GM19467 (cell line): Measurements from ENCODE around the gene CFAP157.
A peak's percentile ranks its signal among the peaks of the same experiment; 100 is the strongest.

ENCODE experiments used
- ATAC-seq: cut with Tn5 transposase; IDR thresholded peaks from one replicate; pipeline ENCODE4 v1.9.1; 2021; ENCODE audit warnings: mild to moderate bottlenecking, moderate library complexity; ENCODE audit not compliant: unreplicated experiment

Gene CFAP157

GRCh38 chr9:127714951-127715469 is 8.2 kb downstream of the CFAP157 start:
- ATAC-seq: no peak

- peak; percentile 95 for ATAC-seq
These were observed 8.9 kb downstream of the CFAP157 start, which contains the start of the genes PTRH1 and TTC16 for GRCh38 chr9:127715470-127716337. PTRH1 (minus strand) TSS chr9:127715663; CDS start chr9:127715639, 24 bp downstream. TTC16 (plus strand) TSS chr9:127716079; CDS start chr9:127716146, 67 bp downstream.

GRCh38 chr9:127716412-127716811 is 9.6 kb downstream of the CFAP157 start:
- no peak for ATAC-seq

- no peak for ATAC-seq
These were observed 11.0 kb downstream of the CFAP157 start for GRCh38 chr9:127717766-127718165.

- no peak for ATAC-seq
These were observed 13.5 kb downstream of the CFAP157 start for GRCh38 chr9:127720031-127720864.

- ATAC-seq: no peak
These were observed 14.1 kb downstream of the CFAP157 start for GRCh38 chr9:127720865-127721227.

GRCh38 chr9:127721391-127721821 is 14.6 kb downstream of the CFAP157 start:
- no peak for ATAC-seq

GRCh38 chr9:127722055-127722745 is 15.4 kb downstream of the CFAP157 start:
- ATAC-seq: no peak

GRCh38 chr9:127723013-127723412 is 16.2 kb downstream of the CFAP157 start:
- ATAC-seq: no peak

GRCh38 chr9:127723444-127723843 is 16.7 kb downstream of the CFAP157 start:
- no peak for ATAC-seq

- ATAC-seq: no peak
These were observed 17.2 kb downstream of the CFAP157 start for GRCh38 chr9:127724012-127724411.

- no peak for ATAC-seq
These were observed 20.1 kb downstream of the CFAP157 start for GRCh38 chr9:127726871-127727270.

- ATAC-seq: no peak
These were observed 22.0 kb downstream of the CFAP157 start for GRCh38 chr9:127728808-127729207.

- ATAC-seq: no peak
These were observed 22.9 kb downstream of the CFAP157 start for GRCh38 chr9:127729522-127730256.

GRCh38 chr9:127730262-127730661 is 23.5 kb downstream of the CFAP157 start:
- no peak for ATAC-seq

- no peak for ATAC-seq
These were observed 24.1 kb downstream of the CFAP157 start for GRCh38 chr9:127730799-127731410.

- ATAC-seq: no peak
These were observed 25.1 kb downstream of the CFAP157 start for GRCh38 chr9:127731938-127732337.

GRCh38 chr9:127732444-127732843 is 25.7 kb downstream of the CFAP157 start:
- ATAC-seq: no peak

- no peak for ATAC-seq
These were observed 26.8 kb downstream of the CFAP157 start for GRCh38 chr9:127733614-127734013.
